Epithelial cell of proximal tubule (primary cell): Measurements from ENCODE around the gene KCNIP1. TPM values are rescaled to one million over a fixed set of nuclear protein-coding genes. Genes with fewer than 3 reads are reported as not detected.

Source experiments
- DNase-seq: peaks from one replicate; pipeline ENCODE4 v3.0.0-alpha.2; 2011; ENCODE audit warnings: low read depth
- H3K4me3 ChIP-seq: 2 replicates; pipeline ENCODE4 v1.5.1; 2011; ENCODE audit warnings: low read depth, mild to moderate bottlenecking, low read length
- CTCF ChIP-seq: conservative IDR thresholded peaks from 2 replicates; pipeline ENCODE4 v1.5.1; 2012; ENCODE audit warnings: low read depth, mild to moderate bottlenecking, low read length
- total RNA-seq: library from RNA; depleted of rRNA; stranded (reverse); fragments of >200 nt; gene quantifications from 2 replicates; pipeline ENCODE4 v1.2.3, GENCODE V29; 2015

The KCNIP1 gene
- total RNA-seq, 1 donor from 2014 or later, result 2.0 TPM

DNA sequence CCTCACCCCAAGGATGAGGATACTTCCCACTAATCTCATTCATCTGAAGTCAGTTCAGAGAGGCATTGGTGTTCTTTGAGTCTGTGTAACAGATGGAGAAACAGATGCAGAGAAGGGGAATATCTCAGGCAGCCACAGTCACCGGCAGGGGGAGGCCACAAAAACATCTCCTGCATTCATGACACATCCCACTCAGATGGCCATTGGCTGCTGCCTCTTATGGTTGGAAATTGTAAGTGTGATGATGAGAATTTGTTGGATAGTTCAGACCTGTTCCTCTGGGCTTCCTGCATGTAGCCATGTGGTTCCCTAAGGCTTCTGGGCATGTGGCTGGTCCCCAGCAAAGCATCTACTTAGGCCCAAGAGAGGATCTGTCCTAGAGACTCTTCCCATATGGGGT lies 233.8 kb downstream of the KCNIP1 start:
- no peak for DNase-seq
- no peak overlapping the region for H3K4me3 ChIP-seq
- no peak for TF ChIP-seq CTCF

DNA sequence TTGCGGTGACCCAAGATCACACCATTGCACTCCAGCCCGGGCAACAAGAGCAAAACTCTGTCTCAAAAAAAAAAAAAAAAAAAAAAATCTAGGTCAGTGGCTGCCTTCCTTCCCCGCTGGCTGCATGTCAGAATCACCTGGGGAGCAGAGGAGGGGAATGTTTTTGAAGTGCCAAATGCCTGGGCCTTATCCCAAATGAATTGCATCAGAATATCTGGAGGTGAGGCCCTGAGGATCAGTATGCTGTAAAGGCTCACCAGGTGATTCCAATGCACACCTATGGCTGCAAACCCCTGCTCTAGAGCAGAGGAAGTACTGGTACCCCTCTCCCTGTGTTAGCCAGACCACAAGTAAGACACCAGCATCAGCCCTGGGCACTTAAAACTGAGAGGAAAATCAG lies 235.0 kb downstream of the KCNIP1 start:
- TF ChIP-seq CTCF, result no peak
- H3K4me3 ChIP-seq, result no peak overlapping the region
- DNase-seq, result no peak

DNA sequence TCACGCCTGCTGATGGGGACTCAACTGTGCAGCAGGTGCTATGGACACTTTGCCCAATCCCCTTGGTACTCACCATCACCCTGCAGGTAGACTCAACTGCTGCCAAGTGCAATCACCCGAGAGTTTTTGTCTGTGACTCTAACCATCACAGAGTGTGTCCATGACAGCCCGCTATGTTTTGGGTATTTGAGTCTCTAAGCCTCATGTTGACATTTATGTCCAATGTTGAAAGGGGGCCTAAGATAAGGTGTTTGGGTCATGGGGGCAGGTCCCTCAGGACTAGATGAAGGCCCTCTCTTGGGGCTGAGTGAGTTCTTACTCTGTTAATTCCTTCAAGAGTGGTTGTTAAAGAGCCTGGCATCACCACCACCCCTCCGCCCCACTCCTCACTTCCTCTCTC lies 235.6 kb downstream of the KCNIP1 start:
- no peak for TF ChIP-seq CTCF
- no peak overlapping the region for H3K4me3 ChIP-seq
- no peak for DNase-seq

DNA sequence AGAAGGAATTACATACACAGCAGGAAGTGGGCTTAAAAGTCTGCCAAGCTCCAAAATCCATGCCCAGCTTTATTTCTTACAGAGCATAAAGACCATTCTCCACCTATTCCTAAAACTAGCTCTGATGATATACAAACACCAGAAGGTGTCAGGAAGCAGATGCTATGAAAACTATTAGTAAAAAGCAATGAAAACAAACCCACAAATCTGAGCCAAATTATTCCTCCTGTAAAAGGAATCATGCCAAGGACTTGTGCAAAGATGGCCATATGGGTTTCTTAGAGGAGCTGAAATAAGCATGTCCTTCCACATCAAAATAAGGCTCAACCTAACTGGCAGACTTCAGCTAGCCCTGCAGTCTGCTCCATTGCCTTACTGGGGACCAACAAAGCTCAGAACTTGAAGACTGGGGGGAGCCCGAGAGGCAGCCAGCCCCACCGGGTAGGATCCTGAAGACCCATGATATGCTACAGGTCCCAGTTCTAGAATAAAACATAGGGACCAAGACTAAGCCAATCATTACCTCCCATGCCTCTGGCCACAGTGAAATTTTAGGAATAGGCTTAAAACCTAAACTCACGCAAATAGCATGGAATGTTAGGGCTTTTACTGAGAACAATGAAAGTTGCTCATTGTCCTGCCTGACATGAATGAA lies 236.9 kb downstream of the KCNIP1 start:
- TF ChIP-seq CTCF, result no peak
- no peak for DNase-seq
- H3K4me3 ChIP-seq, result no peak overlapping the region

- DNase-seq, result no peak
- TF ChIP-seq CTCF, result no peak
- H3K4me3 ChIP-seq, result no peak overlapping the region
Measured at GRCh38 chr5:170741801-170742200, 238.0 kb downstream of the KCNIP1 start.

GRCh38 chr5:170743876-170744212 lies 240.0 kb downstream of the KCNIP1 start:
- no peak for TF ChIP-seq CTCF
- no peak for DNase-seq
- no peak overlapping the region for H3K4me3 ChIP-seq

DNA sequence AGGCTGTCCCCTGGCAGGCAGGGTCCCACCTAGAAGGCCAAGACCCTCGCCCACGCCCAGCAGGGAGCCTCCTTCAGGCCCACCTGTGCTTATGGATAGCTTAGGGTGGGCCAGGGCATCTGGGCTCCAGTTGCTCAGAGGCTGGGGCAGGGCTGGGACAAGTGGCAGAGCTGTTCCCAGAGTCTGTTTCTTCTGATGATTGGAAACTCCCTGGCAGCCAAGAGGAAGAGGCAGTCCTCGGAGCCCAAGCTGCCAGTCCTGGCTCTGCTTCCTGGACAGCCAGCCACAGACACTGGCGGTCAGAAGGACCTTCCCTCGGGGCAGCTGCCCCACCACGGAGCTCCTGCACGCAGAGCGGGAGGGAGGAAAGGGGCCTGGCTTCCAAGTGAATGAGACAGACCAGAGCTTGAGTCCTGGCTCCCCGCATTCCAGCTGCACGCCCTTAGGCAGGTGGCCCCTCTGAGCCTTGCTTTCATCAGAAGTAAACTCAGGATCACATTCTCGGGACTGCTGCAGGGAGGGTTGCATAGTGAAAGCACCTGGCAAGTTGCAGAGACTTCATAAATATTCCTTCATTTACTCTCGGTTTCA lies 241.8 kb downstream of the KCNIP1 start:
- H3K4me3 ChIP-seq, result peak overlapping the region; percentile 14
- TF ChIP-seq CTCF, result no peak
- DNase-seq, result no peak
